Transverse colon (tissue), 4 donors: ENCODE data around the gene ACAN. TPM values are rescaled to one million over a fixed set of nuclear protein-coding genes. Genes with fewer than 3 reads are reported as not detected.

ENCODE experiments used
- DNase-seq: peaks from one replicate; pipeline ENCODE4 v3.0.0-alpha.2; 2019
- H3K27ac ChIP-seq, 4 donors: fragments of 200-600 bp; sonication (generic); 2 replicates each; pipeline ENCODE4 v1.5.1; 2016 to 2018; ENCODE audit warnings: inconsistent platforms in 4 of 4
- H3K27me3 ChIP-seq: fragments of 200-600 bp; sonication (generic); 2 replicates; pipeline ENCODE4 v1.5.1; 2017; ENCODE audit warnings: inconsistent platforms
- H3K36me3 ChIP-seq, 4 donors: fragments of 200-600 bp; sonication (generic); 2 replicates each; pipeline ENCODE4 v1.5.1; 2017 to 2019; ENCODE audit warnings: inconsistent platforms in 4 of 4
- H3K4me1 ChIP-seq, 4 donors: fragments of 200-600 bp; sonication (generic); 2 replicates each; pipeline ENCODE4 v1.5.1; 2017 to 2020; ENCODE audit warnings: inconsistent platforms in 4 of 4
- H3K4me3 ChIP-seq, 4 donors: fragments of 200-600 bp; sonication (generic); 1 replicate in 1 of 4; 2 replicates in 3 of 4; pipeline versions ENCODE4 v1.5.1 to v1.6.1; 2017 to 2019; ENCODE audit warnings: inconsistent platforms in 4 of 4
- H3K9me3 ChIP-seq, 2 donors: fragments of 200-600 bp; sonication (generic); 2 replicates each; pipeline ENCODE4 v1.5.1; 2017 to 2019; ENCODE audit warnings: inconsistent platforms in 2 of 2
- CTCF ChIP-seq, 5 experiments: fragments of 200-600 bp in 3 of 5; fragments of 450-650 bp in 2 of 5; sonication (generic) in 3 of 5; IDR thresholded peaks; 1 replicate in 2 of 5; 2 replicates in 3 of 5; pipeline ENCODE4 v1.5.1; 2016 to 2017; ENCODE audit warnings: antibody characterized with exemption in 5 of 5, inconsistent platforms in 3 of 5, mild to moderate bottlenecking in 2 of 5, moderate library complexity in 1 of 5
- EP300 ChIP-seq: sonication (generic); formaldehyde crosslinking; IDR thresholded peaks from one replicate; pipeline ENCODE4 v1.6.1; 2017; ENCODE audit warnings: antibody characterized with exemption, low read depth
- POLR2A ChIP-seq: fragments of 450-650 bp; IDR thresholded peaks from one replicate; pipeline ENCODE4 v1.6.1; 2016; ENCODE audit warnings: antibody characterized with exemption, mild to moderate bottlenecking, moderate library complexity
- POLR2AphosphoS5 ChIP-seq, 3 donors: sonication (generic); formaldehyde crosslinking; IDR thresholded peaks; one replicate each; pipeline ENCODE4 v1.6.1; 2016; ENCODE audit warnings: antibody characterized with exemption in 3 of 3
- WGBS, 2 donors: methylation state at CpG; one replicate each; pipeline ENCODE4 v1.1.5; 2018; ENCODE audit warnings: low coverage in 1 of 2; 5-methylcytosine and 5-hydroxymethylcytosine counted together
- in situ Hi-C, 4 donors: fragments of 200-750 bp; cut with MboI; loops; one replicate each; pipeline versions ENCODE4 v1.15.0 to v1.15.1; 2017; ENCODE audit warnings: low sequenced_read_pairs in 3 of 4, low pct_ligation_motif_present in 1 of 4, low pct_unique_long_range_greater_than_20kb in 1 of 4
- intact Hi-C: fragments of 100-400 bp; cut with DNase I; formaldehyde crosslinking; loops from one replicate; pipeline ENCODE4 v1.15.1; 2023; ENCODE audit warnings: low total_unique reads
- total RNA-seq, 4 donors: library from RNA; depleted of rRNA; stranded (reverse); fragments of >200 nt; gene quantifications; one replicate each; pipeline ENCODE4 v1.1.0, GENCODE V29; 2016

Gene ACAN
- total RNA-seq, 4 donors from 2014 or later = 0.14 TPM; not detected in 3

GRCh38 chr15:88847144-88847543 lies 43.9 kb downstream of the ACAN start:
- no peaks in the 10 kb centered on the region for H3K9me3 ChIP-seq
- TF ChIP-seq POLR2AphosphoS5 (IDR thresholded peaks at IDR 0.05) (no peak), EP300 (no peak), POLR2A (no peak), CTCF (IDR thresholded peaks at IDR 0.05) (no peak)
- 85% methylated on average over 20 of the region's 20 CpGs; no CpG with 5 or more reads in 1 of the 2 donors for WGBS, 2 donors
- H3K27ac ChIP-seq = no peak overlapping the region
- in situ Hi-C loops = loop anchor here in 1 of 4 donors (25.0 kb wide), 1 partner anchor 185 kb away; no protein-coding TSS in a partner anchor
- no peaks in the 10 kb centered on the region for H3K36me3 ChIP-seq
- no peaks in the 10 kb centered on the region for H3K27me3 ChIP-seq
- intact Hi-C loops = no loop called here
- no peak overlapping the region for H3K4me3 ChIP-seq
- no peaks in the 10 kb centered on the region for H3K4me1 ChIP-seq
- no peak for DNase-seq

GRCh38 chr15:88848203-88848602 lies 45.0 kb downstream of the ACAN start:
- Histone ChIP-seq H3K9me3 (no peaks in the 10 kb centered on the region), H3K4me3 (no peak overlapping the region), H3K27ac (no peak overlapping the region), H3K36me3 (no peaks in the 10 kb centered on the region), H3K27me3 (no peaks in the 10 kb centered on the region), H3K4me1 (no peaks in the 10 kb centered on the region)
- in situ Hi-C loops = loop anchor here in 1 of 4 donors (25.0 kb wide), 1 partner anchor 186 kb away; no protein-coding TSS in a partner anchor
- intact Hi-C loops = no loop called here
- 67 to 77% methylated on average over 3 of the region's 3 CpGs for WGBS, 2 donors
- DNase-seq = no peak
- no peak for TF ChIP-seq POLR2AphosphoS5 (IDR thresholded peaks at IDR 0.05)
- no peak for TF ChIP-seq CTCF (IDR thresholded peaks at IDR 0.05)

GRCh38 chr15:88849376-88850072 lies 46.3 kb downstream of the ACAN start:
- H3K27ac ChIP-seq = no peak overlapping the region
- no peaks in the 10 kb centered on the region for H3K27me3 ChIP-seq
- in situ Hi-C loops = loop anchor here in 1 of 4 donors (25.0 kb wide), 1 partner anchor 187 kb away; no protein-coding TSS in a partner anchor
- intact Hi-C loops = no loop called here
- WGBS, 2 donors = 0 to 83% methylated on average over 1 to 22 of the region's 22 CpGs
- H3K9me3 ChIP-seq = no peaks in the 10 kb centered on the region
- no peak for TF ChIP-seq EP300
- TF ChIP-seq POLR2AphosphoS5 (IDR thresholded peaks at IDR 0.05) = no peak
- no peak for TF ChIP-seq CTCF (IDR thresholded peaks at IDR 0.05)
- TF ChIP-seq POLR2A = no peak
- H3K4me1 ChIP-seq = no peaks in the 10 kb centered on the region
- no peak overlapping the region for H3K4me3 ChIP-seq
- H3K36me3 ChIP-seq = no peaks in the 10 kb centered on the region
- no peak for DNase-seq

- Histone ChIP-seq H3K4me3 (no peak overlapping the region), H3K27ac (no peak overlapping the region), H3K36me3 (no peaks in the 10 kb centered on the region), H3K27me3 (no peaks in the 10 kb centered on the region), H3K4me1 (no peaks in the 10 kb centered on the region), H3K9me3 (no peaks in the 10 kb centered on the region)
- intact Hi-C loops = no loop called here
- no peak for DNase-seq
- in situ Hi-C loops = no loop called here
- TF ChIP-seq EP300 (no peak), CTCF (IDR thresholded peaks at IDR 0.05) (no peak), POLR2AphosphoS5 (IDR thresholded peaks at IDR 0.05) (no peak), POLR2A (no peak)
These were observed 49.2 kb downstream of the ACAN start for GRCh38 chr15:88852476-88852875.
